NCI-H1048 (cell line): Measurements from ENCODE around the gene KIF21B.

ENCODE experiments used
- DNase-seq: peaks from one replicate; lab custom pipeline; 2025; lab: John Stamatoyannopoulos, UW

Gene KIF21B

GRCh38 chr1:201020040-201020591, 3.4 kb downstream of the KIF21B start:
- DNase-seq = no peak

- DNase-seq = no peak
These were observed 4.1 kb downstream of the KIF21B start for GRCh38 chr1:201019321-201019977.

- no peak for DNase-seq
These were observed 5.7 kb downstream of the KIF21B start for GRCh38 chr1:201017828-201018163.

GRCh38 chr1:201016943-201017827, 6.3 kb downstream of the KIF21B start:
- DNase-seq = no peak

GRCh38 chr1:201016211-201016651, 7.3 kb downstream of the KIF21B start:
- DNase-seq = no peak

GRCh38 chr1:201015551-201016091, 7.9 kb downstream of the KIF21B start:
- no peak for DNase-seq

GRCh38 chr1:201014816-201015200, 8.7 kb downstream of the KIF21B start:
- DNase-seq = no peak

- no peak for DNase-seq
These were observed 9.3 kb downstream of the KIF21B start for GRCh38 chr1:201013991-201014815.

GRCh38 chr1:201013031-201013485, 10.5 kb downstream of the KIF21B start:
- no peak for DNase-seq

GRCh38 chr1:201011616-201012015, 11.9 kb downstream of the KIF21B start:
- DNase-seq = no peak

GRCh38 chr1:201009962-201010645, 13.4 kb downstream of the KIF21B start:
- DNase-seq = no peak

GRCh38 chr1:201008666-201009360, 14.7 kb downstream of the KIF21B start:
- DNase-seq = no peak

GRCh38 chr1:201007481-201007880, 16.0 kb downstream of the KIF21B start:
- DNase-seq = no peak

- DNase-seq = no peak
These were observed 17.1 kb downstream of the KIF21B start for GRCh38 chr1:201006450-201006849.

GRCh38 chr1:201004732-201005131, 18.8 kb downstream of the KIF21B start:
- no peak for DNase-seq

- no peak for DNase-seq
These were observed 19.4 kb downstream of the KIF21B start for GRCh38 chr1:201004154-201004553.

- no peak for DNase-seq
These were observed 21.0 kb downstream of the KIF21B start for GRCh38 chr1:201002510-201002909.

GRCh38 chr1:201001962-201002361, 21.6 kb downstream of the KIF21B start:
- no peak for DNase-seq

- DNase-seq = no peak
These were observed 23.1 kb downstream of the KIF21B start for GRCh38 chr1:201000391-201000790.

GRCh38 chr1:200999667-201000066, 23.8 kb downstream of the KIF21B start:
- DNase-seq = no peak

GRCh38 chr1:200998323-200998722, 25.2 kb downstream of the KIF21B start:
- no peak for DNase-seq
